Astrocyte (in vitro differentiated cells and primary cell): Measurements from ENCODE around the gene MCL1.

Experiments used
- EZH2 ChIP-seq: IDR thresholded peaks from 2 replicates; pipeline ENCODE4 v1.6.1; 2012; ENCODE audit warnings: mild to moderate bottlenecking, low read length, inconsistent platforms; ENCODE audit not compliant: insufficient read depth
- TF ChIP-seq, protein P1 (sequence below): IDR thresholded peaks from 2 replicates; pipeline ENCODE4 v1.5.1; 2011; ENCODE audit warnings: low read depth, mild to moderate bottlenecking, inconsistent platforms, low read length, moderate library complexity; ENCODE audit not compliant: insufficient read depth

DNA sequence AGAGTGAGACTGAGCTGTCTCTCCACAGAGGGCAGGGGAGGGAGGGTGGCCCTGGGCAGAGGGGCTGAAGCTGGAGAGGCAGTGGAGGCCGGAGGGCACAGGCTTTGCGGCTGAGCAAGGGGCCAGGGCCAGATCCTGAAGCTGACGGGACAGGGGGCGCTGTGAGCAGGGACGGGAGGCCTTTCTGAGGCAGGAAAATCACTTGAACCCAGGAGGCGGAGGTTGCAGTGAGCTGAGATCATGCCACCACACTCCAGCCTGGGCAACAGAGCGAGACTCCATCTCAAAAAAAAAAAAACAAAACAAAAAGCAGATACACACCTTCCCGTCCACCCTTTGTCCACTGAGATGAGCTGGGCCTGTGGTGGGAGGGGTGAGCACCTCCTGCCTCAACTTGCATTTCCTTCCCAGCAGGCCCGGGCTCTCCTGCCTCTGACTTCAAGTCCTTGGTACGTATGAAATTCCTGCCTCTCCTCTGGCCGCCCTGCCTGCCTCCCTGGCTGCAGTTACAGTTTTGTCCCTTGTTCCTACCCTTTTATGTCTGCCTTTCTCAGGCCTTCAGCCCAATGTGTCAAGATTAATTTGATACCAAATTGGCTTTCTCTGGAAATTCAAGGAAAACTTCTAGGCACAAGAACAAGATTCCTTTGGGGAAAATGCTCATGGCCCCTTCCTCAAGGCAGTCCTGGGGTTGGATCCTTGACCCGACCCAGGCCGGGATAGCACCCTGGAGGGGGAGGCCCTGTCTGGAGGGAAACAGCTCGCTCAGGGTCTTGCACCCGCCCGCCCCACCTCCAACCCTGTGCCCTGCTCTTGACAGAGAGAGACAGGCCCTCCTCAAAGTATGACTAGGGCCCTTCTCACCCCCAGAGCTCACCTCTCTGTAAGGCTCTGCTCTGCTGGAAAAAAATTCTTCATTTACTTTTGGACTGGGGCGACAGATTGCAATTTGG is 41.4 kb downstream of the MCL1 start:
- TF ChIP-seq, protein P1, sequence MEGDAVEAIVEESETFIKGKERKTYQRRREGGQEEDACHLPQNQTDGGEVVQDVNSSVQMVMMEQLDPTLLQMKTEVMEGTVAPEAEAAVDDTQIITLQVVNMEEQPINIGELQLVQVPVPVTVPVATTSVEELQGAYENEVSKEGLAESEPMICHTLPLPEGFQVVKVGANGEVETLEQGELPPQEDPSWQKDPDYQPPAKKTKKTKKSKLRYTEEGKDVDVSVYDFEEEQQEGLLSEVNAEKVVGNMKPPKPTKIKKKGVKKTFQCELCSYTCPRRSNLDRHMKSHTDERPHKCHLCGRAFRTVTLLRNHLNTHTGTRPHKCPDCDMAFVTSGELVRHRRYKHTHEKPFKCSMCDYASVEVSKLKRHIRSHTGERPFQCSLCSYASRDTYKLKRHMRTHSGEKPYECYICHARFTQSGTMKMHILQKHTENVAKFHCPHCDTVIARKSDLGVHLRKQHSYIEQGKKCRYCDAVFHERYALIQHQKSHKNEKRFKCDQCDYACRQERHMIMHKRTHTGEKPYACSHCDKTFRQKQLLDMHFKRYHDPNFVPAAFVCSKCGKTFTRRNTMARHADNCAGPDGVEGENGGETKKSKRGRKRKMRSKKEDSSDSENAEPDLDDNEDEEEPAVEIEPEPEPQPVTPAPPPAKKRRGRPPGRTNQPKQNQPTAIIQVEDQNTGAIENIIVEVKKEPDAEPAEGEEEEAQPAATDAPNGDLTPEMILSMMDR: no peak
- no peak for TF ChIP-seq EZH2
